OCI-LY3 (cell line): ENCODE measurements around the gene SHROOM3.

Source experiments
- H2AFZ ChIP-seq: fragments of 200-600, 300-600 bp; shearing (Covaris generic); 2 replicates; pipeline ENCODE4 v1.6.0; 2014; ENCODE audit warnings: antibody characterized with exemption, low read depth, low read length
- H3K27ac ChIP-seq: fragments of 200-600, 300-600 bp; sonication (generic); 2 replicates; pipeline ENCODE4 v1.5.1; 2014; ENCODE audit warnings: mild to moderate bottlenecking, low read length, moderate library complexity, mixed read lengths
- H3K27me3 ChIP-seq: fragments of 200-600, 300-600 bp; sonication (generic); 2 replicates; pipeline ENCODE4 v1.6.1; 2014; ENCODE audit warnings: low read depth, low read length, mixed read lengths
- H3K36me3 ChIP-seq: fragments of 200-600, 300-600 bp; sonication (generic); replicated peaks from 2 replicates; pipeline ENCODE3; 2014; ENCODE audit warnings: low read depth, low read length, mixed read lengths
- H3K4me1 ChIP-seq: fragments of 300-600, 200-600 bp; sonication (generic); 2 replicates; pipeline ENCODE4 v1.6.1; 2014; ENCODE audit warnings: low read length, mixed read lengths
- H3K4me2 ChIP-seq: fragments of 200-600, 300-600 bp; sonication (generic); 2 replicates; pipeline ENCODE4 v1.6.1; 2014; ENCODE audit warnings: low read length, mixed read lengths
- H3K4me3 ChIP-seq: fragments of 300-600, 200-600 bp; sonication (generic); 2 replicates; pipeline ENCODE4 v1.5.1; 2014; ENCODE audit warnings: antibody characterized with exemption, mild to moderate bottlenecking, low read length, moderate library complexity
- H3K79me2 ChIP-seq: fragments of 300-600, 200-600 bp; shearing (Covaris generic); 2 replicates; pipeline ENCODE4 v1.6.1; 2014; ENCODE audit warnings: mild to moderate bottlenecking, low read length, mixed read lengths
- H3K9ac ChIP-seq: fragments of 300-600, 200-600 bp; shearing (Covaris generic); 2 replicates; pipeline ENCODE4 v1.6.0; 2014; ENCODE audit warnings: mild to moderate bottlenecking, low read length, moderate library complexity
- H3K9me3 ChIP-seq: fragments of 200-600, 300-600 bp; shearing (Covaris generic); 2 replicates; pipeline ENCODE4 v1.6.1; 2014; ENCODE audit warnings: low read length, mixed read lengths; ENCODE audit not compliant: insufficient read depth
- H4K20me1 ChIP-seq: fragments of 200-600, 300-600 bp; sonication (generic); 2 replicates; pipeline ENCODE4 v1.6.1; 2016; ENCODE audit warnings: low read length, mixed read lengths; ENCODE audit not compliant: insufficient read depth
- CTCF ChIP-seq: fragments of 200-600, 300-600 bp; sonication (generic); IDR thresholded peaks from 2 replicates; pipeline ENCODE4 v1.5.1; 2014; ENCODE audit warnings: antibody characterized with exemption, low read length, low read depth
- EZH2phosphoT487 ChIP-seq: fragments of 200-600 bp; shearing (Covaris generic); IDR thresholded peaks from 2 replicates; pipeline ENCODE4 v1.6.1; 2018; ENCODE audit warnings: antibody characterized with exemption, mixed run types, low read depth

SHROOM3 gene

GRCh38 chr4:76576824-76577223 is 141.8 kb downstream of the SHROOM3 start:
- Histone ChIP-seq H3K36me3 (no peaks in the 10 kb centered on the region), H3K9me3 (no peaks in the 10 kb centered on the region), H4K20me1 (no peaks in the 10 kb centered on the region), H3K79me2 (no peaks in the 10 kb centered on the region), H3K4me1 (no peaks in the 10 kb centered on the region), H3K4me2 (no peak overlapping the region), H3K27ac (no peak overlapping the region), H3K9ac (no peak overlapping the region), H2AFZ (no peak overlapping the region), H3K4me3 (no peak overlapping the region), H3K27me3 (peaks cover 39% of the 10 kb centered on the region)
- TF ChIP-seq CTCF (no peak), EZH2phosphoT487 (no peak)

GRCh38 chr4:76578002-76578560 is 143.1 kb downstream of the SHROOM3 start:
- no peak overlapping the region for H2AFZ ChIP-seq
- no peaks in the 10 kb centered on the region for H3K36me3 ChIP-seq
- TF ChIP-seq CTCF (no peak), EZH2phosphoT487 (no peak)
- no peaks in the 10 kb centered on the region for H3K9me3 ChIP-seq
- no peak overlapping the region for H3K27ac ChIP-seq
- H3K27me3 ChIP-seq: peaks cover 44% of the 10 kb centered on the region
- H3K4me3 ChIP-seq: no peak overlapping the region
- no peak overlapping the region for H3K9ac ChIP-seq
- H3K79me2 ChIP-seq: no peaks in the 10 kb centered on the region
- H4K20me1 ChIP-seq: no peaks in the 10 kb centered on the region
- no peak overlapping the region for H3K4me2 ChIP-seq
- no peaks in the 10 kb centered on the region for H3K4me1 ChIP-seq

DNA sequence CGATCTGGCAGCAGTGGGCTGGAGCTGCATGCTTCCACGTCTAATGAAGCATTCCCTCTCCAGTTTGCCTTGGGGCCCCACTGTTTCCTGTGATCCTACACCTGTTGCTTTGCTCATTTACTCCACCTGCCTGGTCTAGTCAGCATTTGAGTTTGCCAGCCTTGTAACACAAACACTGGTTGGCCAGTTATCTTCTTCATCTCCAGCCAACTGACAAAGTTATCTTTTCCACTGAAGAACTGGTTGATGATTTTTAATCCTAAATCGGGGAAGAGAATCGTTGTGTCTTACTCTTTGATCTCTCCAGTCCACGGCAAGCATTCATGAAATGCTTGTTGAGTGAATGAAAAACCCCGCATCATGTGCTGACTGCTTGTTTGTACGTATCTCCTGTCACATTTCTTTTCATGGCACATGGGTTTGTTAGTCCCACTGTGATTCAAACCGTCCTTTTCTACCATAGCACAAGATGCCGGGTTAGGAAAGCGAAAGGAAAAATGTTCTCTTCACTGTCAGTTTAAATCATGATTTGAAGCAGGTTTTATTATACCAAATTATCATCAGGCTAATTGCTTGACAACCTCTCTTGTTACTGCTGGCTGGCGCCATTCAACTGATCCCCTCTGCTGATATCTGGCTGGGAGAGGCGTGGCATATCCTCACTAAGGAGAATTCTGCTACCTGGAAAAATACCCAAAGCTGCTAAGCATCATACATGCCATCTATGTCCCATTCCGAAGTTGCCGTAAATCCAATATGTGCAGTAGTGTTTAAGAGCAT is 144.8 kb downstream of the SHROOM3 start:
- Histone ChIP-seq H3K9me3 (no peaks in the 10 kb centered on the region), H2AFZ (no peak overlapping the region), H3K27ac (no peak overlapping the region)

More for the DNA sequence above, 144.8 kb downstream of the SHROOM3 start:
- H3K4me2 ChIP-seq: no peak overlapping the region
- TF ChIP-seq EZH2phosphoT487 (no peak), CTCF (no peak)
- no peak overlapping the region for H3K9ac ChIP-seq
- H3K27me3 ChIP-seq: peaks cover 41% of the 10 kb centered on the region
- H4K20me1 ChIP-seq: no peaks in the 10 kb centered on the region
- H3K36me3 ChIP-seq: no peaks in the 10 kb centered on the region
- no peak overlapping the region for H3K4me3 ChIP-seq
- H3K4me1 ChIP-seq: no peaks in the 10 kb centered on the region
- H3K79me2 ChIP-seq: no peaks in the 10 kb centered on the region
